Bronchial epithelial cell (primary cell): Measurements from ENCODE around the gene CMIP. TPM values are rescaled to one million over a fixed set of nuclear protein-coding genes. Genes with fewer than 3 reads are reported as not detected.
"Not testable (repeated sequence)": the region's sequence is repeated elsewhere in the genome, so short reads cannot be mapped to it uniquely, and the experiment has no call there.

Experiments used
- DNase-seq: peaks from one replicate; pipeline ENCODE4 v3.0.0-alpha.2; 2010; ENCODE audit warnings: low read depth
- FAIRE-seq: peaks from 2 replicates; lab custom pipeline; 2011; peaks lifted over from hg19 to GRCh38; lab: Jason Lieb, UNC
- H3K27me3 ChIP-seq: 2 replicates; pipeline ENCODE4 v1.5.1; 2011; ENCODE audit warnings: low read length; ENCODE audit not compliant: control insufficient read depth, insufficient read depth
- H3K36me3 ChIP-seq: 2 replicates; pipeline ENCODE4 v1.5.1; 2011; ENCODE audit warnings: low read length; ENCODE audit not compliant: control insufficient read depth, insufficient read depth
- H3K4me3 ChIP-seq: 2 replicates; pipeline ENCODE4 v1.5.1; 2011; ENCODE audit warnings: mild to moderate bottlenecking, low read depth, low read length, control low read depth
- CTCF ChIP-seq: IDR thresholded peaks from 2 replicates; pipeline ENCODE4 v1.5.1; 2011; ENCODE audit warnings: mild to moderate bottlenecking, moderate library complexity, low read length, control low read depth, inconsistent platforms; ENCODE audit not compliant: insufficient read depth, severe bottlenecking
- total RNA-seq: library from RNA; depleted of rRNA; stranded (reverse); fragments of >200 nt; gene quantifications from 2 replicates; pipeline ENCODE4 v1.2.1, GENCODE V29; 2014

Gene CMIP
- total RNA-seq, 1 donor from 2014 or later = 21.1 TPM

DNA sequence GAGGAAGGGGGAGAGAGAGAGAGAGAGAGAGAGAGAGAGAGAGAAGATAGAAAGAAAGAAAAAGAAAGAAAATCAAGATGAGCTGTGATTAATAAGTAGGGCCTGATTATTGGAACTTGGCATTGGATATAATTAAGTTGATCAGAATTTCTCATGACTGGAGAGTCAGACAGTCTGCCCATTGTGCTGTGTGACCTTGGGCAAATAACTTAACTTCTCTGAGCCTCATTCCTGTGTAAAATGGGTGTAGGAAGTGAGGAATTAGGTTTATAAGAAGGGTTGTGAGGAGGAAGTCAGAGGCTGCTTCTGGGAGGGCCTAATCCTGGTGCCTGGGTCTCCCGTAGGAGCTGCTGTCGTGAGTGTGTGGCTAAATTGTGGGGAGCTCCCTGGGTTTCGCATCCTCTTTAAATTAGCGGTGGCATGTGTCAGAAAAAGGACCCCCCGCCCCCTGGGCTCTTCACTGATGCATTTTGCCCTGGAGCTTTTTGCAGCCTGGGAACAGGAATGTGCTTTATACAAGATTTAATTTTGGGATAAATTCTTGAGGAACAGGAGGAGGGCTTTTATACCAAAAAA is 76.0 kb downstream of the CMIP start:
- Histone ChIP-seq H3K36me3 (peaks cover 7% of the 10 kb centered on the region), H3K4me3 (no peak overlapping the region), H3K27me3 (no peaks in the 10 kb centered on the region)
- no peak for DNase-seq
- no peak for FAIRE-seq
- no peak for TF ChIP-seq CTCF

GRCh38 chr16:81521141-81521626 is 76.6 kb downstream of the CMIP start:
- no peak for TF ChIP-seq CTCF
- FAIRE-seq (no peak), DNase-seq (no peak)
- H3K36me3 ChIP-seq = peaks cover 7% of the 10 kb centered on the region
- H3K27me3 ChIP-seq = no peaks in the 10 kb centered on the region
- no peak overlapping the region for H3K4me3 ChIP-seq

- no peak for TF ChIP-seq CTCF
- H3K36me3 ChIP-seq = peaks cover 3% of the 10 kb centered on the region
- no peaks in the 10 kb centered on the region for H3K27me3 ChIP-seq
- no peak overlapping the region for H3K4me3 ChIP-seq
- DNase-seq (peak; percentile 42), FAIRE-seq (no peak)
Measured at GRCh38 chr16:81522108-81522701, 77.6 kb downstream of the CMIP start.

- H3K36me3 ChIP-seq, FAIRE-seq, H3K4me3 ChIP-seq, H3K27me3 ChIP-seq, DNase-seq: not testable (repeated sequence)
Measured at GRCh38 chr16:81522851-81523250, 78.2 kb downstream of the CMIP start.

- TF ChIP-seq CTCF = no peak
- Histone ChIP-seq H3K27me3 (no peaks in the 10 kb centered on the region), H3K4me3 (no peak overlapping the region), H3K36me3 (no peaks in the 10 kb centered on the region)
- peak; percentile 94 for DNase-seq
- FAIRE-seq = no peak
Measured at GRCh38 chr16:81523387-81524115, 78.9 kb downstream of the CMIP start.

GRCh38 chr16:81524382-81524781 is 79.8 kb downstream of the CMIP start:
- no peak for FAIRE-seq

DNA sequence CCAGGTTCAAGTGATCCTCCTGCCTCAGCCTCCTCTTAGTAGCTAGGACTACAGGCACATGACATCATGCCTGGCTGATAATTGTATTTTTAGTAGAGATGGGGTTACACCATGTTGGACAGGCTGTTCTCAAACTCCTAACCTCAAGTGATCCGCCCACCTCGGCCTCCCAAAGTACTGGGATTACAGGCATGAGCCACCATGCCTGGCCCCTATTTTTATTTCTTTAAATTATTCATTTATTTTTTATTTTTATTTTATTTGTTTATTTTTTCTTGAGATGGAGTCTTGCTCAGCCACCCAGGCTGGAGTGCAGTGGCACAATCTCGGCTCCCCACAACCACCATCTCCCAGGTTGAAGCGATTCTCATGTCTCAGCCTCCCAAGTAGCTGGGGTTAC is 80.3 kb downstream of the CMIP start:
- FAIRE-seq, H3K4me3 ChIP-seq, DNase-seq, H3K36me3 ChIP-seq, H3K27me3 ChIP-seq: not testable (repeated sequence)

More at GRCh38 chr16:81524382-81524781, 79.8 kb downstream of the CMIP start:
- Histone ChIP-seq H3K4me3 (no peak overlapping the region), H3K27me3 (no peaks in the 10 kb centered on the region), H3K36me3 (no peaks in the 10 kb centered on the region)
- no peak for TF ChIP-seq CTCF
- no peak for DNase-seq
